K562 (cell line): ENCODE measurements around the gene RTCB. TPM values are rescaled to one million over a fixed set of nuclear protein-coding genes. Genes with fewer than 3 reads are reported as not detected.
"Not testable (repeated sequence)": the region's sequence is repeated elsewhere in the genome, so short reads cannot be mapped to it uniquely, and the experiment has no call there.

Experiments
- ATAC-seq: fragments of 200-7000 bp; cut with Tn5 transposase; 3 replicates; pipeline ENCODE4 v1.9.1; 2020; ENCODE audit warnings: moderate library complexity
- BruUV-seq: library from RNA; stranded (reverse); fragments of 400-500 nt; replicated peaks from 2 replicates; lab custom pipeline; 2021; lab: Mats Ljungman, UMichigan
- CTCF ChIA-PET: fragments of 300-600 bp; formaldehyde crosslinking; extraction: SDS; loops from one replicate; lab custom pipeline; 2021; ENCODE audit warnings: low intra/inter-chr PET ratio; lab: Yijun Ruan, JAX
- POLR2A ChIA-PET: fragments of 300-600, 350-650 bp; sonication (Branson Sonifier 250); formaldehyde crosslinking; extraction: SDS; loops from one replicate; lab custom pipeline; 2021; ENCODE audit warnings: antibody characterized with exemption, inconsistent platforms; lab: Yijun Ruan, JAX
- DNase-seq, 4 experiments: peaks; one replicate each; pipeline versions ENCODE4 v3.0.0 to v3.0.0-alpha.2; 2011 to 2018; ENCODE audit warnings: low spot score in 3 of 4, mixed read lengths in 3 of 4; ENCODE audit errors: extremely low read depth in 1 of 4
- FAIRE-seq: peaks from 2 replicates; lab custom pipeline; 2011; peaks lifted over from hg19 to GRCh38; lab: Jason Lieb, UNC
- H2AFZ ChIP-seq: 2 replicates; pipeline ENCODE4 v1.6.0; 2011; ENCODE audit warnings: low read depth, low read length, control low read depth, inconsistent platforms
- H3K27ac ChIP-seq: fragments of 200-600 bp; 3 replicates; pipeline ENCODE4 v1.8.0; 2011; ENCODE audit warnings: low read depth, mild to moderate bottlenecking, control low read depth, inconsistent platforms, low read length, moderate library complexity, mixed read lengths; ENCODE audit errors: extremely low read depth
- H3K27me3 ChIP-seq, 2 experiments: fragments of 300-600 bp in 1 of 2; 2 replicates in 1 of 2; 3 replicates in 1 of 2; pipeline versions ENCODE4 v1.6.0 to v1.8.0; 2011; ENCODE audit warnings: inconsistent platforms in 2 of 2, low read length in 2 of 2, mild to moderate bottlenecking in 1 of 2, mixed read lengths in 1 of 2, moderate library complexity in 1 of 2; ENCODE audit not compliant: control insufficient read depth in 2 of 2, insufficient read depth in 2 of 2
- H3K36me3 ChIP-seq: fragments of 300-600 bp; 3 replicates; pipeline ENCODE4 v1.8.0; 2011; ENCODE audit warnings: mild to moderate bottlenecking, low read length, inconsistent platforms; ENCODE audit not compliant: control insufficient read depth, insufficient read depth
- H3K4me1 ChIP-seq, 2 experiments: fragments of 200-600 bp in 1 of 2; replicated peaks in 1 of 2; 2 replicates in 1 of 2; 3 replicates in 1 of 2; pipeline versions ENCODE4 v1.5.1 to v1.8.0; 2011; ENCODE audit warnings: inconsistent platforms in 2 of 2, low read length in 2 of 2, mild to moderate bottlenecking in 1 of 2, mixed read lengths in 1 of 2, moderate library complexity in 1 of 2; ENCODE audit not compliant: control insufficient read depth in 2 of 2, insufficient read depth in 2 of 2
- H3K4me2 ChIP-seq: 2 replicates; pipeline ENCODE4 v1.6.1; 2011; ENCODE audit warnings: low read length, control low read depth, inconsistent platforms, mixed read lengths; ENCODE audit not compliant: insufficient read depth
- H3K4me3 ChIP-seq: fragments of 200-600 bp; sonication (generic), shearing (Covaris generic); 2 replicates; pipeline ENCODE4 v1.5.1; 2016; ENCODE audit warnings: control low read depth, inconsistent platforms
- H3K79me2 ChIP-seq: fragments of 200-600 bp; 3 replicates; pipeline ENCODE4 v1.8.0; 2011; ENCODE audit warnings: low read length, inconsistent platforms; ENCODE audit not compliant: control insufficient read depth, insufficient read depth
- H3K9ac ChIP-seq, 2 experiments: 2 replicates each; pipeline versions ENCODE4 v1.6.0 to v1.6.1; 2011; ENCODE audit warnings: low read depth in 2 of 2, low read length in 2 of 2, control low read depth in 1 of 2, inconsistent platforms in 1 of 2, mild to moderate bottlenecking in 1 of 2, mixed read lengths in 1 of 2; ENCODE audit not compliant: insufficient read depth in 1 of 2
- H3K9me1 ChIP-seq: one replicate; pipeline ENCODE4 v1.6.0; 2011; ENCODE audit warnings: inconsistent platforms, mild to moderate bottlenecking, low read length, moderate library complexity; ENCODE audit not compliant: control insufficient read depth, insufficient read depth
- H3K9me3 ChIP-seq: replicated peaks from 2 replicates; pipeline ENCODE4 v1.5.1; 2011; ENCODE audit warnings: low read depth, low read length, inconsistent platforms; ENCODE audit not compliant: control insufficient read depth, insufficient read depth
- H4K20me1 ChIP-seq: replicated peaks from 2 replicates; pipeline ENCODE4 v1.6.1; 2011; ENCODE audit warnings: low read length, inconsistent platforms, mixed read lengths; ENCODE audit not compliant: control insufficient read depth, insufficient read depth
- ATF1 ChIP-seq, 2 experiments: fragments of 450-650 bp in 1 of 2; IDR thresholded peaks; 2 replicates each; pipeline ENCODE4 v1.6.1; 2016; ENCODE audit warnings: missing compliant biosample characterization in 1 of 2, missing genetic modification characterization in 1 of 2
- GABPB2 ChIP-seq: fragments of 250-450 bp; sonication (Bioruptor Pico); conservative IDR thresholded peaks from 2 replicates; pipeline ENCODE4 v1.5.1; 2021; ENCODE audit warnings: mild to moderate bottlenecking
- SIX5 ChIP-seq, 2 experiments: IDR thresholded peaks; 2 replicates each; pipeline ENCODE4 v1.6.1; 2011; ENCODE audit warnings: low read length in 2 of 2, borderline replicate concordance in 1 of 2, low read depth in 1 of 2, mild to moderate bottlenecking in 1 of 2, moderate library complexity in 1 of 2; ENCODE audit not compliant: insufficient read depth in 1 of 2
- SNRNP70 ChIP-seq: fragments of 200-400 bp; formaldehyde crosslinking; optimal IDR thresholded peaks from 2 replicates; pipeline ENCODE3; 2017; ENCODE audit warnings: low read depth, low read length
- ZNF780A ChIP-seq: fragments of 250-450 bp; sonication (Bioruptor Pico); IDR thresholded peaks from 2 replicates; pipeline ENCODE4 v1.5.0; 2021; ENCODE audit warnings: mild to moderate bottlenecking
- WGBS: fragments of 100-300 bp; shearing (Covaris generic); methylation state at CpG from one replicate; pipeline ENCODE4 v1.1.6; 2016; ENCODE audit warnings: low coverage, mixed read lengths; ENCODE audit not compliant: insufficient coverage; ENCODE audit errors: missing lambda C conversion rate; 5-methylcytosine and 5-hydroxymethylcytosine counted together
- in situ Hi-C: fragments of 300-500 bp; cut with MboI; formaldehyde crosslinking; loops from 4 replicates; pipeline ENCODE4 v1.15.0; 2018; ENCODE audit warnings: inconsistent platforms, mixed read lengths
- intact Hi-C: fragments of 100-400 bp; cut with micrococcal nuclease; formaldehyde crosslinking; loops from 2 replicates; pipeline ENCODE4 v1.14.2; 2022
- polyA plus RNA-seq, 8 experiments: library from polyadenylated mRNA; depleted of rRNA in 4 of 8; stranded (reverse) in 5 of 8; unstranded in 3 of 8; fragments of >200 nt; fragmentation: Nextera tagmentation in 2 of 8; fragmentation: Illumina TruSeq in 1 of 8; extraction: Ambion mirVana in 2 of 8; extraction: Trizol in 1 of 8; gene quantifications; 2 replicates each; pipeline versions ENCODE4 v1.2.1 to v1.2.3, GENCODE V29; 2011 to 2014; ENCODE audit warnings: inconsistent platforms in 1 of 8, missing spikeins in 1 of 8
- total RNA-seq, 7 experiments: library from RNA; depleted of rRNA in 6 of 7; stranded (reverse); fragments of >200 nt in 6 of 7; fragmentation: Illumina TruSeq in 2 of 7; extraction: Trizol in 2 of 7; gene quantifications; 2 replicates each; pipeline versions ENCODE4 v1.2.1 to v1.2.3, GENCODE V29; 2011 to 2021; ENCODE audit warnings: low replicate concordance in 1 of 7
- TF ChIP-seq, protein P1 (sequence below): fragments of 250-450 bp; sonication (Bioruptor Pico); IDR thresholded peaks from 2 replicates; pipeline ENCODE4 v1.8.0; 2022; ENCODE audit warnings: moderate library complexity, mild to moderate bottlenecking, inconsistent platforms
- TF ChIP-seq, protein P2 (sequence below): fragments of 450-650 bp; IDR thresholded peaks from 2 replicates; pipeline ENCODE4 v1.6.1; 2016; ENCODE audit warnings: missing biosample characterization, missing genetic modification characterization
- TF ChIP-seq, protein P3 (sequence below): conservative IDR thresholded peaks from 2 replicates; pipeline ENCODE4 v1.6.1; 2011; ENCODE audit warnings: low read depth, mild to moderate bottlenecking, low read length; ENCODE audit not compliant: control insufficient read depth
- TF ChIP-seq, protein P4 (sequence below): sonication (generic); formaldehyde crosslinking; IDR thresholded peaks from 2 replicates; pipeline ENCODE4 v1.8.1; 2023; ENCODE audit warnings: mild to moderate bottlenecking, missing genetic modification reagents

The RTCB gene
- total and polyA plus RNA-seq, 9 of the 15 experiments (the other 6 are each of a cell fraction or from before 2014, with no cell fraction given): 80.3 to 269 (median 92.3) TPM

DNA sequence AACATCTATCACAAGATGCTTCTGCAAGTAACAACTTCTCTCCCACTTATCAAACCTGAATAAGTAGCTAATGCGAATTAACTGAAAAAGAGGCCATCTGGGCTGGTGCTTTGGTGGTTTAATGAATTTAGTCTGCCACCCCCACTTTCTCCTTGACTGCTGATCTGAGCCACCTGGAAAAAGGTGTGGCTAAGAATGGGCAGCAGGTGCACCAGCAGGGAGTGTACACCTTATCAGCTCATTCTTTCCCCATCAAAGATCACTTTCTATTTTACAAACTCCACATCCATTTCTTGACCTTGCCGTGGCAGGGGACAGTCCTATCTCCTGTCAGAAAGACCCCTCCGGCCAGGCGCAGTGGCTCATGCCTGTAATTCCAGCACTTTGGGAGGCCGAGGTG is 47.8 kb downstream of the RTCB start (continued):
- TF ChIP-seq, protein P1, sequence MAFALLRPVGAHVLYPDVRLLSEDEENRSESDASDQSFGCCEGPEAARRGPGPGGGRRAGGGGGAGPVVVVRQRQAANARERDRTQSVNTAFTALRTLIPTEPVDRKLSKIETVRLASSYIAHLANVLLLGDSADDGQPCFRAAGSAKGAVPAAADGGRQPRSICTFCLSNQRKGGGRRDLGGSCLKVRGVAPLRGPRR (CRISPR knock-in tag): no peak
- TF ChIP-seq, protein P2, sequence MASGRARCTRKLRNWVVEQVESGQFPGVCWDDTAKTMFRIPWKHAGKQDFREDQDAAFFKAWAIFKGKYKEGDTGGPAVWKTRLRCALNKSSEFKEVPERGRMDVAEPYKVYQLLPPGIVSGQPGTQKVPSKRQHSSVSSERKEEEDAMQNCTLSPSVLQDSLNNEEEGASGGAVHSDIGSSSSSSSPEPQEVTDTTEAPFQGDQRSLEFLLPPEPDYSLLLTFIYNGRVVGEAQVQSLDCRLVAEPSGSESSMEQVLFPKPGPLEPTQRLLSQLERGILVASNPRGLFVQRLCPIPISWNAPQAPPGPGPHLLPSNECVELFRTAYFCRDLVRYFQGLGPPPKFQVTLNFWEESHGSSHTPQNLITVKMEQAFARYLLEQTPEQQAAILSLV: no peak
- TF ChIP-seq, protein P3, sequence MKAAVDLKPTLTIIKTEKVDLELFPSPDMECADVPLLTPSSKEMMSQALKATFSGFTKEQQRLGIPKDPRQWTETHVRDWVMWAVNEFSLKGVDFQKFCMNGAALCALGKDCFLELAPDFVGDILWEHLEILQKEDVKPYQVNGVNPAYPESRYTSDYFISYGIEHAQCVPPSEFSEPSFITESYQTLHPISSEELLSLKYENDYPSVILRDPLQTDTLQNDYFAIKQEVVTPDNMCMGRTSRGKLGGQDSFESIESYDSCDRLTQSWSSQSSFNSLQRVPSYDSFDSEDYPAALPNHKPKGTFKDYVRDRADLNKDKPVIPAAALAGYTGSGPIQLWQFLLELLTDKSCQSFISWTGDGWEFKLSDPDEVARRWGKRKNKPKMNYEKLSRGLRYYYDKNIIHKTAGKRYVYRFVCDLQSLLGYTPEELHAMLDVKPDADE: no peak
- no peak for TF ChIP-seq ZNF780A (CRISPR knock-in tag)

DNA sequence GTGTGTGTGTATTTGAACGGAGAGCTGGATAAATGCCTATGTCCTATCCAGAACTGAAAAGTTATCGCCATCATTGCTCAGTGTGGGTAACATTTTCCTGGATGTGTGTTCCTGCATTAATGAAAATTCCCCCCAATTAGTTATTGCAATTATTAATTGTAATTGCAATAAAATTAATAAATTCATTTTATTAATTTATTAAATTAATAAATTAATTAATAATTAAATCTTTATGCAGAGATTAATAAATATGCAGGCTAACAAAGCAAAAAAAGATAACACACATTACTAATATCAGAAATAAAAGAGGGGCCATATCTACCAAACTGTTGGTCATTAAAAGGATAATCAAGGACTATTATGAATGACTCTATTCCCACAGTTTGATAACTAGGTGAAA is 50.8 kb downstream of the RTCB start:
- Histone ChIP-seq H3K4me1 (no peaks in the 10 kb centered on the region), H4K20me1 (no peaks in the 10 kb centered on the region), H3K4me2 (no peak overlapping the region), H3K79me2 (no peaks in the 10 kb centered on the region), H2AFZ (no peak overlapping the region), H3K27me3 (peaks cover 0 to 3% of the 10 kb centered on the region in 2 experiments; a peak in 2 of 5 replicates), H3K27ac (no peak overlapping the region), H3K4me3 (no peak overlapping the region), H3K9ac (no peak overlapping the region), H3K9me3 (no peaks in the 10 kb centered on the region), H3K36me3 (no peaks in the 10 kb centered on the region), H3K9me1 (no peaks in the 10 kb centered on the region)
- intact Hi-C loops: no loop called here
- TF ChIP-seq, protein P4, sequence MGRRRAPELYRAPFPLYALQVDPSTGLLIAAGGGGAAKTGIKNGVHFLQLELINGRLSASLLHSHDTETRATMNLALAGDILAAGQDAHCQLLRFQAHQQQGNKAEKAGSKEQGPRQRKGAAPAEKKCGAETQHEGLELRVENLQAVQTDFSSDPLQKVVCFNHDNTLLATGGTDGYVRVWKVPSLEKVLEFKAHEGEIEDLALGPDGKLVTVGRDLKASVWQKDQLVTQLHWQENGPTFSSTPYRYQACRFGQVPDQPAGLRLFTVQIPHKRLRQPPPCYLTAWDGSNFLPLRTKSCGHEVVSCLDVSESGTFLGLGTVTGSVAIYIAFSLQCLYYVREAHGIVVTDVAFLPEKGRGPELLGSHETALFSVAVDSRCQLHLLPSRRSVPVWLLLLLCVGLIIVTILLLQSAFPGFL (CRISPR knock-in tag): no peak
- TF ChIP-seq SNRNP70 (no peak), SIX5 (IDR thresholded peaks at IDR 0.05; ENCODE audit: borderline replicate concordance in 1 of 2, insufficient read depth in 1 of 2, low read depth in 1 of 2, low read length in 2 of 2) (no peak), GABPB2 (no peak), ATF1 (CRISPR knock-in tag; IDR thresholded peaks at IDR 0.05) (no peak), ATF1 (tag; IDR thresholded peaks at IDR 0.05) (no peak)
- ChIA-PET POLR2A (interaction anchor here (1.0 kb wide), 1 partner anchor 16 kb away, joined by 3 read pairs; no protein-coding TSS in a partner anchor), CTCF (no interaction called here)
- BruUV-seq: no TSS peak
- ATAC-seq (no peak), FAIRE-seq (no peak), DNase-seq (no peak)
- WGBS: 5% methylated on average over 2 of the region's 2 CpGs
- in situ Hi-C loops: no loop called here

DNA sequence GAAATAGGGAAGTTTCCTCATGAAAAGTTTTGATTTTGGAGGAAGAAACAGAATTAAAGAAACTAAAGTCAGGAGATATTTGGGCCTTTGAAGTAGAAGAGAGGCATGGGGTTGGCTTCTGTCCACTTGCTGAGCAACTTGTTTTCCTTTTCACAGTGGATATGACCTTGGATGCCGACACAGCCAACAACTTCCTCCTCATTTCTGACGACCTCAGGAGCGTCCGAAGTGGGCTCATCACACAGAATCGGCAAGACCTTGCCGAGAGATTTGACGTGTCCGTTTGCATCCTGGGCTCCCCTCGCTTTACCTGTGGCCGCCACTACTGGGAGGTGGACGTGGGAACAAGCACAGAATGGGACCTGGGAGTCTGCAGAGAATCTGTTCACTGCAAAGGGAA is 52.0 kb downstream of the RTCB start:
- H4K20me1 ChIP-seq, CTCF ChIA-PET, in situ Hi-C loops, H3K4me1 ChIP-seq, H3K36me3 ChIP-seq, H3K79me2 ChIP-seq, intact Hi-C loops, H3K9me3 ChIP-seq, H3K4me2 ChIP-seq, H3K27me3 ChIP-seq, ATAC-seq, H3K9me1 ChIP-seq, H2AFZ ChIP-seq, POLR2A ChIA-PET, H3K4me3 ChIP-seq, H3K27ac ChIP-seq, BruUV-seq, H3K9ac ChIP-seq, DNase-seq: not testable (repeated sequence)
- WGBS: 5% methylated on average over 5 of the region's 11 CpGs
- FAIRE-seq: peak; percentile 40
